Measurements from ENCODE around the gene RNPS1. TPM values are rescaled to one million over a fixed set of nuclear protein-coding genes. Genes with fewer than 3 reads are reported as not detected.

The RNPS1 gene
- total and polyA plus RNA-seq, 2 donors (not counting 1 experiment from before 2014, with no cell fraction given), result 38.1 to 115 TPM

- Histone ChIP-seq H3K79me2 (ENCODE audit: control insufficient read depth, insufficient read depth, low read length) (peaks cover 40% of the 10 kb centered on the region), H3K27me3 (ENCODE audit: control insufficient read depth, insufficient read depth, low read length) (no peaks in the 10 kb centered on the region), H2AFZ (ENCODE audit: low read length) (no peak overlapping the region), H3K9ac (ENCODE audit: insufficient read depth, low read length) (no peak overlapping the region), H3K4me3 (replicated peaks in 1 of 4; ENCODE audit: control extremely low read depth in 1 of 4, insufficient read depth in 1 of 4, low read depth in 3 of 4, low read length in 4 of 4) (no peak overlapping the region), H3K4me2 (ENCODE audit: extremely low read depth, insufficient read depth, low read length) (peak overlapping the region; percentile 59), H3K36me3 (ENCODE audit: control insufficient read depth, insufficient read depth, low read length) (peaks cover 11% of the 10 kb centered on the region), H3K4me1 (ENCODE audit: control insufficient read depth, extremely low read depth, insufficient read depth, low read length) (peaks cover 2% of the 10 kb centered on the region), H3K9me3 (ENCODE audit: control insufficient read depth, insufficient read depth, low read depth, low read length) (no peaks in the 10 kb centered on the region), H4K20me1 (ENCODE audit: control insufficient read depth, extremely low read depth, insufficient read depth, low read length) (no peaks in the 10 kb centered on the region), H3K27ac (ENCODE audit: insufficient read depth, low read length) (peak overlapping the region; percentile 20)
- DNase-seq (ENCODE audit: low read depth in 2 of 2), result no peak
- TF ChIP-seq EZH2 (IDR thresholded peaks at IDR 0.05; ENCODE audit: low read length, missing control alignments), result no peak
- TF ChIP-seq CTCF (conservative IDR thresholded peaks at IDR 0.05 in 1 of 2, IDR thresholded peaks at IDR 0.05 in 1 of 2; ENCODE audit: low read depth in 1 of 2, low read length in 2 of 2), result no peak
Measured at GRCh38 chr16:2226245-2226793, 41.6 kb downstream of the RNPS1 start.

GRCh38 chr16:2223942-2224486, 43.9 kb downstream of the RNPS1 start:
- Histone ChIP-seq H3K27me3 (ENCODE audit: control insufficient read depth, insufficient read depth, low read length) (no peaks in the 10 kb centered on the region), H3K36me3 (ENCODE audit: control insufficient read depth, insufficient read depth, low read length) (peaks cover 6% of the 10 kb centered on the region), H3K4me3 (replicated peaks in 1 of 4; ENCODE audit: control extremely low read depth in 1 of 4, insufficient read depth in 1 of 4, low read depth in 3 of 4, low read length in 4 of 4) (peak overlapping the region; percentile 75 to 99 (median 84)), H3K4me1 (ENCODE audit: control insufficient read depth, extremely low read depth, insufficient read depth, low read length) (peaks cover 2% of the 10 kb centered on the region), H3K4me2 (ENCODE audit: extremely low read depth, insufficient read depth, low read length) (peak overlapping the region; percentile 94), H4K20me1 (ENCODE audit: control insufficient read depth, extremely low read depth, insufficient read depth, low read length) (no peaks in the 10 kb centered on the region), H3K9me3 (ENCODE audit: control insufficient read depth, insufficient read depth, low read depth, low read length) (no peaks in the 10 kb centered on the region), H3K79me2 (ENCODE audit: control insufficient read depth, insufficient read depth, low read length) (peaks cover 40% of the 10 kb centered on the region), H2AFZ (ENCODE audit: low read length) (peak overlapping the region; percentile 47), H3K9ac (ENCODE audit: insufficient read depth, low read length) (peak overlapping the region; percentile 86), H3K27ac (ENCODE audit: insufficient read depth, low read length) (peak overlapping the region; percentile 73)
- peak; percentile 46 to 60 for DNase-seq (ENCODE audit: low read depth in 2 of 2)
- no peak for TF ChIP-seq EZH2 (IDR thresholded peaks at IDR 0.05; ENCODE audit: low read length, missing control alignments)
- peak; percentile 17 to 21 for TF ChIP-seq CTCF (conservative IDR thresholded peaks at IDR 0.05 in 1 of 2, IDR thresholded peaks at IDR 0.05 in 1 of 2; ENCODE audit: low read depth in 1 of 2, low read length in 2 of 2)

GRCh38 chr16:2223221-2223941, 44.5 kb downstream of the RNPS1 start, which contains the start of gene E4F1:
Gene E4F1, plus strand, starts transcription at chr16:2223591. Its CDS starts 23 bp downstream, at chr16:2223614.
- peak within 1 kb of the TSS; percentile 94 for H3K4me2 ChIP-seq (ENCODE audit: extremely low read depth, insufficient read depth, low read length)
- peak within 1 kb of the TSS; percentile 73 for H3K27ac ChIP-seq (ENCODE audit: insufficient read depth, low read length)
- H3K27me3 ChIP-seq (ENCODE audit: control insufficient read depth, insufficient read depth, low read length), result no peaks in the 10 kb centered on the region
- H3K9me3 ChIP-seq (ENCODE audit: control insufficient read depth, insufficient read depth, low read depth, low read length), result no peaks in the 10 kb centered on the region
- H2AFZ ChIP-seq (ENCODE audit: low read length), result peak within 1 kb of the TSS; percentile 47
- H3K79me2 ChIP-seq (ENCODE audit: control insufficient read depth, insufficient read depth, low read length), result peaks cover 38% of the 10 kb centered on the region
- peak within 1 kb of the TSS; percentile 86 for H3K9ac ChIP-seq (ENCODE audit: insufficient read depth, low read length)
- peak; percentile 99 to 100 for DNase-seq (ENCODE audit: low read depth in 2 of 2)
- peak within 1 kb of the TSS; percentile 75 to 99 (median 84) for H3K4me3 ChIP-seq (replicated peaks in 1 of 4; ENCODE audit: control extremely low read depth in 1 of 4, insufficient read depth in 1 of 4, low read depth in 3 of 4, low read length in 4 of 4)
- no peaks in the 10 kb centered on the region for H4K20me1 ChIP-seq (ENCODE audit: control insufficient read depth, extremely low read depth, insufficient read depth, low read length)
- H3K4me1 ChIP-seq (ENCODE audit: control insufficient read depth, extremely low read depth, insufficient read depth, low read length), result peaks cover 2% of the 10 kb centered on the region
- TF ChIP-seq CTCF (conservative IDR thresholded peaks at IDR 0.05 in 1 of 2, IDR thresholded peaks at IDR 0.05 in 1 of 2; ENCODE audit: low read depth in 1 of 2, low read length in 2 of 2), result no peak
- H3K36me3 ChIP-seq (ENCODE audit: control insufficient read depth, insufficient read depth, low read length), result peaks cover 3% of the 10 kb centered on the region

All from fibroblast of lung (primary cell).